Tibial nerve (tissue), 4 donors: ENCODE measurements around the gene GAST. TPM values are rescaled to one million over a fixed set of nuclear protein-coding genes. Genes with fewer than 3 reads are reported as not detected.

Experiments
- DNase-seq, 2 donors: peaks; one replicate each; pipeline ENCODE4 v3.0.0-alpha.2; 2019; ENCODE audit warnings: low spot score in 2 of 2
- H3K27ac ChIP-seq, 4 donors: fragments of 200-600 bp; sonication (generic) in 3 of 4; one replicate each; pipeline ENCODE4 v1.5.1; 2017 to 2019; ENCODE audit warnings: mild to moderate bottlenecking in 1 of 4
- H3K27me3 ChIP-seq, 2 donors: fragments of 200-600 bp; sonication (generic) in 1 of 2; one replicate each; pipeline versions ENCODE4 v1.5.1 to v1.6.0; 2017 to 2019
- H3K36me3 ChIP-seq, 3 donors: fragments of 200-600 bp; sonication (generic); one replicate each; pipeline ENCODE4 v1.5.1; 2018 to 2019
- H3K4me1 ChIP-seq, 4 donors: fragments of 200-600 bp; sonication (generic) in 3 of 4; one replicate each; pipeline ENCODE4 v1.5.1; 2017 to 2019
- H3K4me3 ChIP-seq, 4 donors: fragments of 200-600 bp; sonication (generic) in 3 of 4; one replicate each; pipeline ENCODE4 v1.5.1; 2017 to 2019; ENCODE audit warnings: mild to moderate bottlenecking in 1 of 4, moderate library complexity in 1 of 4
- H3K9me3 ChIP-seq, 4 donors: fragments of 200-600 bp; sonication (generic) in 3 of 4; one replicate each; pipeline ENCODE4 v1.5.1; 2017 to 2019
- CTCF ChIP-seq, 5 experiments: fragments of 200-600 bp in 3 of 5; fragments of 450-650 bp in 2 of 5; sonication (generic) in 3 of 5; IDR thresholded peaks; one replicate each; pipeline ENCODE4 v1.5.1; 2016 to 2019; ENCODE audit warnings: antibody characterized with exemption in 5 of 5, mild to moderate bottlenecking in 3 of 5, moderate library complexity in 2 of 5
- EP300 ChIP-seq, 2 donors: sonication (generic); formaldehyde crosslinking; IDR thresholded peaks; one replicate each; pipeline ENCODE4 v1.6.1; 2017; ENCODE audit warnings: antibody characterized with exemption in 2 of 2, mild to moderate bottlenecking in 1 of 2
- POLR2A ChIP-seq, 2 donors: fragments of 450-650 bp; IDR thresholded peaks; one replicate each; pipeline ENCODE4 v1.6.1; 2017; ENCODE audit warnings: antibody characterized with exemption in 2 of 2, mild to moderate bottlenecking in 2 of 2, moderate library complexity in 2 of 2
- WGBS, 2 donors: methylation state at CpG; one replicate each; pipeline ENCODE4 v1.1.5; 2018; 5-methylcytosine and 5-hydroxymethylcytosine counted together
- small RNA-seq: library from RNA; depleted of rRNA; stranded (forward); fragments of <200 nt; gene quantifications from one replicate; pipeline ENCODE3, GENCODE V24; 2016
- total RNA-seq, 4 donors: library from RNA; depleted of rRNA; stranded (reverse); fragments of >200 nt; gene quantifications; one replicate each; pipeline ENCODE4 v1.1.0, GENCODE V29; 2016

Gene GAST
- total RNA-seq, 4 donors from 2014 or later = not detected

GRCh38 chr17:41762391-41762790, 50.3 kb downstream of the GAST start:
- no peak overlapping the region for H3K4me3 ChIP-seq
- no peaks in the 10 kb centered on the region for H3K9me3 ChIP-seq
- WGBS, 2 donors = 79 to 87% methylated on average over 6 of the region's 6 CpGs
- H3K36me3 ChIP-seq = peaks cover 3 to 98% (median 21%) of the 10 kb centered on the region in 3 donors
- no peak for DNase-seq
- no peaks in the 10 kb centered on the region for H3K27me3 ChIP-seq
- no peaks in the 10 kb centered on the region for H3K4me1 ChIP-seq
- TF ChIP-seq EP300 (IDR thresholded peaks at IDR 0.05) (no peak), POLR2A (IDR thresholded peaks at IDR 0.05) (no peak), CTCF (IDR thresholded peaks at IDR 0.05) (no peak)
- no peak overlapping the region for H3K27ac ChIP-seq

DNA sequence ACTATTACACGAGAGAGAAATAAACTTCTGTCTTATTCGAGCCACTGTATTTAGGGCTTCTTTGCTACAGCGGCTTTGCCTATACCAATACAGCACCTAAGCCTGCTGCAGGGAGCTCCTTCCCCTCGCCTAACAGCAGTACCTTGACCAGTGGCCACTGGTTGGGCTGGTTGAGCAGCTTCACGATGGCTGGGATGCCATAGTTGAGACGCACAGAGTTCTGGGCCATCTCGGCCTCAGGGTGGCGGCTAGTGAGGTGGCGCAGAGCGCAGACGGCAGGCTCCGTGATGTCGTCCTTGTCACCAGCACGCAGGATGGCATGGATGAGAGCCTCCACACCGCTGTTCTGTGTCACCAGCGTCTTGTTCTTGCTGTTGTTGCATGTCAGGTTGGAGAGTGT, 50.7 kb downstream of the GAST start:
- Histone ChIP-seq H3K27me3 (no peaks in the 10 kb centered on the region), H3K4me3 (no peak overlapping the region), H3K27ac (no peak overlapping the region), H3K36me3 (peaks cover 3 to 98% (median 21%) of the 10 kb centered on the region in 3 donors), H3K4me1 (no peaks in the 10 kb centered on the region), H3K9me3 (no peaks in the 10 kb centered on the region)
- no peak for DNase-seq
- WGBS, 2 donors = 95 to 97% methylated on average over 16 of the region's 16 CpGs
- TF ChIP-seq EP300 (IDR thresholded peaks at IDR 0.05) = no peak
- TF ChIP-seq POLR2A (IDR thresholded peaks at IDR 0.05) = no peak
- TF ChIP-seq CTCF (IDR thresholded peaks at IDR 0.05) = no peak

DNA sequence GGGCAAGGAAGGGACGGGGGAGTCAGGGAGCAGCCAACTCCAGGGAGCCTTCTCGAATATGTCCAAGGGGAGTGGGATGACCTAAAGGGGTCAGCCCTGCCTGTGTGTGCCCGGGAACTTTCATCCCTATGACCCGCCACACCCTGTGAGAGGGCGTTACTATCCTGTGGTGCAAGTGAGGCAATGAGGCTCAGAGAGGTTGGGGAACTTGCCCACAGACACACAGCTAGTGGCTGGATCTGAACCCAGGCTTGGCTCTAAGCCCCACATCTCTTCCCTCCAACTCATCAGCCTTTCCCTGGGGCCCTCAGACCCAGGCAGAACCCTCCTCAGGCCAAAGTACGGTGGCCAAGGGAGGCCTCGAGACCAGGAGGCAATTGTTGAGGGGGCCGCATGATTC, 51.2 kb downstream of the GAST start:
- WGBS, 2 donors = 91 to 92% methylated on average over 8 of the region's 8 CpGs
- Histone ChIP-seq H3K9me3 (no peaks in the 10 kb centered on the region), H3K4me1 (no peaks in the 10 kb centered on the region), H3K27ac (no peak overlapping the region), H3K27me3 (no peaks in the 10 kb centered on the region), H3K4me3 (no peak overlapping the region), H3K36me3 (peaks cover 3 to 98% (median 21%) of the 10 kb centered on the region in 3 donors)
- TF ChIP-seq EP300 (IDR thresholded peaks at IDR 0.05) (no peak), POLR2A (IDR thresholded peaks at IDR 0.05) (no peak), CTCF (IDR thresholded peaks at IDR 0.05) (no peak)
- DNase-seq = no peak

Small RNA genes lying within 50 kb of the gene (small RNA-seq; reads per million reads assigned to genes)
- not detected for gene RN7SL399P
- not detected for gene RNA5SP442

Other genes with a start within 250 kb of the GAST start
- under 1 TPM in 1 of 4 donors, not detected in 3; 0.21 TPM for gene KRT32, start 244.9 kb upstream of the GAST start, total RNA-seq
- not detected for gene KRT35, start 231.2 kb upstream of the GAST start, total RNA-seq
- gene KRT36, start 222.4 kb upstream of the GAST start, total RNA-seq = under 1 TPM in 1 of 4 donors, not detected in 3; 0.42 TPM
- under 1 TPM in 1 of 4 donors, not detected in 3; 0.42 TPM for gene KRT13, start 206.7 kb upstream of the GAST start, total RNA-seq
- gene KRT15, start 193.4 kb upstream of the GAST start, total RNA-seq = 1 to 10 TPM in 1 of 4 donors, under 1 TPM in 2, not detected in 1; 0.42 to 4.2 (median 0.78) TPM
- gene KRT19, start 184.0 kb upstream of the GAST start, total RNA-seq = 1,000 to 10,000 TPM in 2 of 4 donors, 100 to 1,000 TPM in 1, 10 to 100 TPM in 1; 85.5 to 1,774 (median 1,323) TPM
- not detected for gene KRT9, start 140.3 kb upstream of the GAST start, total RNA-seq
- 10 to 100 TPM in 3 of 4 donors, 1 to 10 TPM in 1; 8.4 to 57.8 (median 34.0) TPM for gene KRT14, start 125.4 kb upstream of the GAST start, total RNA-seq
- gene KRT16, start 99.6 kb upstream of the GAST start, total RNA-seq = 10 to 100 TPM in 1 of 4 donors, 1 to 10 TPM in 2, not detected in 1; 2.4 to 12.6 (median 6.6) TPM
- 1 to 10 TPM in 1 of 4 donors, not detected in 3; 1.5 TPM for gene KRT17, start 87.8 kb upstream of the GAST start, total RNA-seq
- gene EIF1, start 23.4 kb upstream of the GAST start, total RNA-seq = 100 to 1,000 TPM; 172 to 458 (median 243) TPM
- gene HAP1, start 22.3 kb downstream of the GAST start, total RNA-seq = 1 to 10 TPM in 1 of 4 donors, under 1 TPM in 1, not detected in 2; 0.98 to 1.8 TPM
- 10 to 100 TPM; 42.9 to 57.7 (median 51.6) TPM for gene JUP, start 74.4 kb downstream of the GAST start, total RNA-seq
- 10 to 100 TPM; 14.7 to 23.9 (median 22.0) TPM for gene P3H4, start 99.6 kb downstream of the GAST start, total RNA-seq
- 100 to 1,000 TPM in 1 of 4 donors, 10 to 100 TPM in 3; 47.9 to 103 (median 77.4) TPM for gene FKBP10, start 100.7 kb downstream of the GAST start, total RNA-seq
- gene NT5C3B, start 123.9 kb downstream of the GAST start, total RNA-seq = 10 to 100 TPM; 31.0 to 77.1 (median 33.0) TPM
- not detected for gene KLHL10, start 125.5 kb downstream of the GAST start, total RNA-seq
- gene KLHL11, start 153.1 kb downstream of the GAST start, total RNA-seq = 10 to 100 TPM; 27.3 to 42.2 (median 32.7) TPM
- gene ACLY, start 206.6 kb downstream of the GAST start, total RNA-seq = 100 to 1,000 TPM in 1 of 4 donors, 10 to 100 TPM in 3; 62.8 to 102 (median 72.6) TPM
- 1 to 10 TPM; 3.7 to 5.4 (median 5.2) TPM for gene ODAD4, start 218.3 kb downstream of the GAST start, total RNA-seq